ENCODE results near the gene AQP5. TPM values are rescaled to one million over a fixed set of nuclear protein-coding genes. Genes with fewer than 3 reads are reported as not detected.

Gene AQP5
- total RNA-seq, 1 donor: not detected

DNA sequence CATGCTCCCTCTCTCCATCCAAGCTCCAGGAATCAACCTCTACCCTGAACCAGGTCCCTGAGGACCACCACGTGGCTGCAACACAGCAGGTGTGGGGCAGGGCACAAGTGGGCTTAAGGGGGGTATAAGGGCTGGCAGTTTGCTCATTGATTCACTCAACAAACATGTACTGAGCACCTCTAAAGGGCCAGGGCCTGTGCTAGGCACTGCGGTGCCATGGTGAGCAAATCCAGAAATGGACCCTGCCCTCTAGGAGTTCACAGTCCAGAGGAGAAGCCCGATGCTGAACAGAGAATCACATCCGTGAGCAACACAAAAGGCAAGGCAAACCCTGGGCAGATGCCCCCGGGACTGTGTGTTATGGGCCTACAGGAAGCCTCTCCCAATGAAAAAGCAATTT is 17.6 kb upstream of the AQP5 start:
- DNase-seq (ENCODE audit: low read depth): no peak
- H3K4me3 ChIP-seq (ENCODE audit: low read depth, low read length): no peak overlapping the region
- TF ChIP-seq, protein P1, sequence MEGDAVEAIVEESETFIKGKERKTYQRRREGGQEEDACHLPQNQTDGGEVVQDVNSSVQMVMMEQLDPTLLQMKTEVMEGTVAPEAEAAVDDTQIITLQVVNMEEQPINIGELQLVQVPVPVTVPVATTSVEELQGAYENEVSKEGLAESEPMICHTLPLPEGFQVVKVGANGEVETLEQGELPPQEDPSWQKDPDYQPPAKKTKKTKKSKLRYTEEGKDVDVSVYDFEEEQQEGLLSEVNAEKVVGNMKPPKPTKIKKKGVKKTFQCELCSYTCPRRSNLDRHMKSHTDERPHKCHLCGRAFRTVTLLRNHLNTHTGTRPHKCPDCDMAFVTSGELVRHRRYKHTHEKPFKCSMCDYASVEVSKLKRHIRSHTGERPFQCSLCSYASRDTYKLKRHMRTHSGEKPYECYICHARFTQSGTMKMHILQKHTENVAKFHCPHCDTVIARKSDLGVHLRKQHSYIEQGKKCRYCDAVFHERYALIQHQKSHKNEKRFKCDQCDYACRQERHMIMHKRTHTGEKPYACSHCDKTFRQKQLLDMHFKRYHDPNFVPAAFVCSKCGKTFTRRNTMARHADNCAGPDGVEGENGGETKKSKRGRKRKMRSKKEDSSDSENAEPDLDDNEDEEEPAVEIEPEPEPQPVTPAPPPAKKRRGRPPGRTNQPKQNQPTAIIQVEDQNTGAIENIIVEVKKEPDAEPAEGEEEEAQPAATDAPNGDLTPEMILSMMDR (IDR thresholded peaks at IDR 0.05; ENCODE audit: insufficient read depth, low read depth, low read length): no peak

DNA sequence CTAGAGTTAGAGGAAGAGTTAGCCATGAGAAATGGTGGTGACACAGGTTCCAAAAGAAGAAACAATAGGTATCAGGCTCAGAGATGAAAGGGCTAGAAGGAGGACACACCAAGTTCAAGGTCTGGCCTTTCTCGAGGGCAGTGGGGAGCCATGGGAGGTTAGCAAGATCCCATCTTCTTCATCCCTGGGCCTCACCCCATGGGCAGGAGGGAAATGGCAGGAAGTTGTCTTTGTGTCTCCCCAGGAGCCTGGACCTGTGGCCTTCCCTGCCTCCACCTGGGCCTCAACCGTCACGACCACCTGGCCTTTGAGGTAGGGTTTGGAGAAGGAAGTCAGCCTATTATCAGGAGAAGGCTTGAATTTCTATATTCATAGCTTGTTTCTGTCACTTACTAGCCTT is 17.0 kb upstream of the AQP5 start:
- TF ChIP-seq, protein P1 (IDR thresholded peaks at IDR 0.05; ENCODE audit: insufficient read depth, low read depth, low read length): no peak
- DNase-seq (ENCODE audit: low read depth): no peak

DNA sequence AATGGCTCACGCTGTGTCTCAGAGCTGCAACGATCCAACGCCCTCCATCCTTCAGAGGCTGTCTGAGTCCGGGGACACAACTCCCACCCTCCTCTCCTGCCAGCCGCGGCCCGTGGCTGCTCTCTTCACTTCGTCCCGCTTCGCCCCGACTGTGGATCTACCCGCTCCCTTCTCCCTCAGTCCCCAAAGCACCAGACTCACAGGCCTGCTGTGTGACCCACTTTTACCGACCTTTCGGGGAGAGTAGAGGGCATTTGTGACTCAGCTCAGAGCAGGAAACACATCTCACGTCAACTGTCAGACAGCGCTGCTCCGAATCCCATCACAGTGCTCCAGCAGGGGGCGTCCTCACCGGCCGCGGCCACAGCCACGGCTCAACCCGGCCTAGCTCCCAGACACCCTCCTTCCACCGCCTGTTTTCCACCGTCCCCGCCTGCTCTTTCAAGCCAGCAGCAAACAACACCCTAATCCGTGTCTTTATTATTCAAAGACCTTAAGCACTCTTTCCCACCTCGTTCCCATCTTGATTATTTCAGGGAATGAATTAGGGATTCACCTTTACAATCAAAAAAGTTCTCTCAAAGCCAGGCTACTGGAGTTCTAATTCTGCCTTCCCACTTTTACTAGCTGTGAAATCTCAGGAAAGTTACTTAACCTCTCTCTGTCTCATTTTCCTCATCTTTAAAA is 16.1 kb upstream of the AQP5 start:
- TF ChIP-seq, protein P1 (IDR thresholded peaks at IDR 0.05; ENCODE audit: insufficient read depth, low read depth, low read length): peak; percentile 92
- H3K4me3 ChIP-seq (ENCODE audit: low read depth, low read length): peak overlapping the region; percentile 44
- peak; percentile 83 for DNase-seq (ENCODE audit: low read depth)

More for the DNA sequence above, 17.0 kb upstream of the AQP5 start:
- no peak overlapping the region for H3K4me3 ChIP-seq (ENCODE audit: low read depth, low read length)

DNA sequence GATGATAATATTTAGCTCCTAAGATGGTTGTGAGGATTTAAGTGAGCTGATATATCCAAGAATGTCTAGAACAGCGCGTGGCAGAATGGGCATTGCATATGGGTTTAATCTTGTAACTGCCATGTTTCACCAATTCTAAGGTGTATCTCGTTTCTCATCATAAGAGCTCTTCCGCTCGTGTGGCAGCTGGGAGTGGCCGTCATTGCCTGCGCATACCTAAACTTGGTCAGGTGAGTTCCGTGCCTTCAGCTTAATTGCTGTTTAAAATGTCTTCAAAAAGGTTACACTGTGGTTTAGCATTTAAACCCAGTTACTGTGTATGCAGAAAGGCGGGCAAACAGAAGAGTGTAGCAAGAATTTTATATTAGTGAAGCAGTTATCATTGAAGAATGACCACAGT is 15.6 kb upstream of the AQP5 start:
- no peak for DNase-seq (ENCODE audit: low read depth)
- no peak overlapping the region for H3K4me3 ChIP-seq (ENCODE audit: low read depth, low read length)
- TF ChIP-seq, protein P1 (IDR thresholded peaks at IDR 0.05; ENCODE audit: insufficient read depth, low read depth, low read length): no peak

DNA sequence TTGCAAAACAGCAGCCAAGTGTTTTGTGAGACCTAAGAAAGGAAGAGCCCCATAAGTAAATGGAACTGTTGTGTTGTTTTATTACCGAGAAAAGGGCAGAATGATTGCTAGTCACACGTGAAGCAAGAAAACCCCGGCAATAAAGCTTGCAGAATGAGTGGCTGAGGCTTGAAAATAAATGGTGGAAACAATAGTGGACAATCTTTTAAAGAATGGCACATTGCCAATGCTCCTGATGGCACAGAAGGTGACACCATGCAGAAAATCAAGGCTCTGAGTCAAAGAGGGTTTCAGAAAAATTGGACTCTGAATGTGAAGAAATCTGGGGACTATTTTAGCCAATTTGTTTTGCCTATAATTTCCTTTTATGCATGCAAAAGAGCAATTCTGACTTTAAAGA is 15.2 kb upstream of the AQP5 start:
- DNase-seq (ENCODE audit: low read depth): no peak
- TF ChIP-seq, protein P1 (IDR thresholded peaks at IDR 0.05; ENCODE audit: insufficient read depth, low read depth, low read length): no peak

DNA sequence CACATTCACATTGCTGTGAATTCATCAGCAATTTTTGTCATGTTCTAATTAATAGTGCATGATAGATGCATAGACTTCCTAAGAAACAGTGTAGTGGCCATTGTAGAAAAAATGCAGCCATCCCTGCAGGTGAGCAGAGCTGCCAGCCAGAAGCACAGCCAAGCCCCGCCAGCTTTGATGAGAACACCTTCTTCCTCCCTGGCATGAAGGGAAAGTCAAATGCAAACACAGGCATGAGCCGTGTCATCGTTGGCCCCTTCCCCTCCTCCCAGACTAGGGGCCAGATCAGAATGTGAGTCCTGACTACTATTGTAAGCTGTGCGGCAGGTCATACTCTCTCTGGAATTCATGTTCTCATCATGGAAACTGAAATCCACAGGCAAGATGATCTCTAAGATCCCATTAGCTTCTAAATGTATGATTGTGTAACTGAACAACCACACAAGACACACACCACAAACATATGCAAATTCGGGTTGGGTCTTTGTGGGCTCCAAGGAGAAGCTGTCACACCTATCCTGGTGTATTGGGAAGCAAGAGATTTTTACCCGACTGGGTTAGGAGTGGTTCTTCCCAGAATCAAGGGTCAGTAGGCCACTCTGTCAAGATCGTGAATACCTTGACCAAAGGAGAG is 14.0 kb upstream of the AQP5 start:
- TF ChIP-seq, protein P1 (IDR thresholded peaks at IDR 0.05; ENCODE audit: insufficient read depth, low read depth, low read length): no peak
- no peak overlapping the region for H3K4me3 ChIP-seq (ENCODE audit: low read depth, low read length)

More for the DNA sequence above, 15.2 kb upstream of the AQP5 start:
- H3K4me3 ChIP-seq (ENCODE audit: low read depth, low read length): no peak overlapping the region

More for the DNA sequence above, 14.0 kb upstream of the AQP5 start:
- no peak for DNase-seq (ENCODE audit: low read depth)
